ENCODE data around the gene TEX13A.

Gene TEX13A

GRCh38 chrX:105173071-105173470, 47.4 kb downstream of the TEX13A start:
- no peak for DNase-seq (ENCODE audit: low spot score)
